Measurements from ENCODE around the gene PLA2G4E.

Gene PLA2G4E

DNA sequence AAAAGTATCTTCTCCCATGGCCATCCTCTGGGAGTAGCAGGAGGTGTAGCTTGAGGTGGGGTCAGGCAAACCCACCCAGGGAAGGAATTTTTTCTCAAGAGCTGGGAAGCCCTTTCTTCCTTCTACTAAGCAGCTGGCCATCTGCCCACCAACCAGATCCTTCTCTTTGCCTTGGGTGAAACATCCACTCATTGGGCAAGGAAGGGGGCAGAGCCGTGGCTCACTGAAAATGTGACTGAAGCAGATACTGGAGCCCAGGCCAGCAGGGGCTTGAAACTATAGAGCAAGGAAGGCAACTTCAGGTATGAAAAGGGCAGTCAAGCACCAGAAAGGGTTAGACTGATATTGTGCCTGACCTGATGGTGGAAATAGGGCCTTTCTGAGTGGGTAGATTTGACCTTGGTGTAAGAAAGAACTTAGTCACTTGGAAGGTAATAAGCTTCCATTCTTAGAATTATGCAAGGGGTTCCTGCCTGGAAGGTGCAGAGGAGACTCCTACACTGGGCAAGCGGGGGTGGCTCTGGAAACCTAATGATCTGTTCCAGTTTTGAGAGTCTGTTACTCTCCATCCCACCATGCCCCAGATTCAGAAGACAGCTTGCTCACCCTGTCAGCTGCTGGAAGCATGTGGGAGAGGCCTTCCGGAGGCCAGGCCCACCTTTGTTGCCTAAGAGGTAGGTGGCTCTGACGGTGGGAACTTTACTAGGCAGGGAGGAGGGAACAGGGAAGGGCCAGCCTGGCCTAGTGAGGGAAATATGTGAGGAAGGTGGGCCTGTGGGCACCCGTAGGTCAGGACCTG, 22.0 kb upstream of the PLA2G4E start:
- H3K9me2 ChIP-seq (ENCODE audit: low read depth, low read length): no peaks in the 10 kb centered on the region
- TF ChIP-seq EZH2 (IDR thresholded peaks at IDR 0.05; ENCODE audit: borderline replicate concordance, low read length): no peak
- TF ChIP-seq, protein P1, sequence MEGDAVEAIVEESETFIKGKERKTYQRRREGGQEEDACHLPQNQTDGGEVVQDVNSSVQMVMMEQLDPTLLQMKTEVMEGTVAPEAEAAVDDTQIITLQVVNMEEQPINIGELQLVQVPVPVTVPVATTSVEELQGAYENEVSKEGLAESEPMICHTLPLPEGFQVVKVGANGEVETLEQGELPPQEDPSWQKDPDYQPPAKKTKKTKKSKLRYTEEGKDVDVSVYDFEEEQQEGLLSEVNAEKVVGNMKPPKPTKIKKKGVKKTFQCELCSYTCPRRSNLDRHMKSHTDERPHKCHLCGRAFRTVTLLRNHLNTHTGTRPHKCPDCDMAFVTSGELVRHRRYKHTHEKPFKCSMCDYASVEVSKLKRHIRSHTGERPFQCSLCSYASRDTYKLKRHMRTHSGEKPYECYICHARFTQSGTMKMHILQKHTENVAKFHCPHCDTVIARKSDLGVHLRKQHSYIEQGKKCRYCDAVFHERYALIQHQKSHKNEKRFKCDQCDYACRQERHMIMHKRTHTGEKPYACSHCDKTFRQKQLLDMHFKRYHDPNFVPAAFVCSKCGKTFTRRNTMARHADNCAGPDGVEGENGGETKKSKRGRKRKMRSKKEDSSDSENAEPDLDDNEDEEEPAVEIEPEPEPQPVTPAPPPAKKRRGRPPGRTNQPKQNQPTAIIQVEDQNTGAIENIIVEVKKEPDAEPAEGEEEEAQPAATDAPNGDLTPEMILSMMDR (IDR thresholded peaks at IDR 0.05; ENCODE audit: low read length): no peak
- no peak overlapping the region for H2AFZ ChIP-seq (ENCODE audit: low read length)
- H3K79me2 ChIP-seq (ENCODE audit: insufficient read depth, low read length): no peaks in the 10 kb centered on the region
- no peaks in the 10 kb centered on the region for H3K9me3 ChIP-seq (ENCODE audit: low read length)
- no peak overlapping the region for H3K4me2 ChIP-seq (ENCODE audit: low read length)
- no peaks in the 10 kb centered on the region for H3K36me3 ChIP-seq (ENCODE audit: insufficient read depth, low read length)
- 0 out of 2 replicates have a peak, but pooled peaks cover 8% of the 10 kb centered on the region for H3K27me3 ChIP-seq (ENCODE audit: insufficient read depth, low read length)
- H3K27ac ChIP-seq (ENCODE audit: low read depth, low read length, poor library complexity, severe bottlenecking): no peak overlapping the region
- H3F3A ChIP-seq (ENCODE audit: insufficient read depth, low read length): no peaks in the 10 kb centered on the region
- H3K4me3 ChIP-seq (ENCODE audit: low read depth, low read length, poor library complexity, severe bottlenecking): no peak overlapping the region
- no peaks in the 10 kb centered on the region for H4K20me1 ChIP-seq (ENCODE audit: insufficient read depth, low read length)
- no peak overlapping the region for H3K9ac ChIP-seq (ENCODE audit: low read length)
- H3K4me1 ChIP-seq (ENCODE audit: insufficient read depth, low read length, severe bottlenecking): peaks cover 2% of the 10 kb centered on the region

GRCh38 chr15:42038401-42038800, 17.6 kb upstream of the PLA2G4E start:
- Histone ChIP-seq H3K9ac (ENCODE audit: low read length) (no peak overlapping the region), H4K20me1 (ENCODE audit: insufficient read depth, low read length) (no peaks in the 10 kb centered on the region), H3K27ac (ENCODE audit: low read depth, low read length, poor library complexity, severe bottlenecking) (no peak overlapping the region), H3K36me3 (ENCODE audit: insufficient read depth, low read length) (no peaks in the 10 kb centered on the region), H3F3A (ENCODE audit: insufficient read depth, low read length) (no peaks in the 10 kb centered on the region), H3K9me2 (ENCODE audit: low read depth, low read length) (no peaks in the 10 kb centered on the region), H3K4me3 (ENCODE audit: low read depth, low read length, poor library complexity, severe bottlenecking) (no peak overlapping the region), H2AFZ (ENCODE audit: low read length) (no peak overlapping the region), H3K4me1 (ENCODE audit: insufficient read depth, low read length, severe bottlenecking) (peaks cover 27% of the 10 kb centered on the region), H3K79me2 (ENCODE audit: insufficient read depth, low read length) (no peaks in the 10 kb centered on the region), H3K9me3 (ENCODE audit: low read length) (no peaks in the 10 kb centered on the region), H3K27me3 (ENCODE audit: insufficient read depth, low read length) (no peaks in the 10 kb centered on the region), H3K4me2 (ENCODE audit: low read length) (no peak overlapping the region)
- TF ChIP-seq, protein P1 (IDR thresholded peaks at IDR 0.05; ENCODE audit: low read length): no peak
- no peak for TF ChIP-seq EZH2 (IDR thresholded peaks at IDR 0.05; ENCODE audit: borderline replicate concordance, low read length)

GRCh38 chr15:42037656-42038055, 16.8 kb upstream of the PLA2G4E start:
- Histone ChIP-seq H3K36me3 (ENCODE audit: insufficient read depth, low read length) (no peaks in the 10 kb centered on the region), H3K9ac (ENCODE audit: low read length) (no peak overlapping the region), H2AFZ (ENCODE audit: low read length) (no peak overlapping the region), H3K27ac (ENCODE audit: low read depth, low read length, poor library complexity, severe bottlenecking) (peak overlapping the region; percentile 43), H3K9me3 (ENCODE audit: low read length) (no peaks in the 10 kb centered on the region), H3K4me2 (ENCODE audit: low read length) (peak overlapping the region; percentile 9; the same call in 1 of the 2 replicates), H3K4me3 (ENCODE audit: low read depth, low read length, poor library complexity, severe bottlenecking) (no peak overlapping the region), H3F3A (ENCODE audit: insufficient read depth, low read length) (no peaks in the 10 kb centered on the region), H4K20me1 (ENCODE audit: insufficient read depth, low read length) (no peaks in the 10 kb centered on the region), H3K4me1 (ENCODE audit: insufficient read depth, low read length, severe bottlenecking) (peaks cover 27% of the 10 kb centered on the region), H3K27me3 (ENCODE audit: insufficient read depth, low read length) (no peaks in the 10 kb centered on the region), H3K9me2 (ENCODE audit: low read depth, low read length) (no peaks in the 10 kb centered on the region), H3K79me2 (ENCODE audit: insufficient read depth, low read length) (no peaks in the 10 kb centered on the region)
- TF ChIP-seq, protein P1 (IDR thresholded peaks at IDR 0.05; ENCODE audit: low read length): no peak
- no peak for TF ChIP-seq EZH2 (IDR thresholded peaks at IDR 0.05; ENCODE audit: borderline replicate concordance, low read length)
